ENCODE results near the gene IL12RB2.

Gene IL12RB2

GRCh38 chr1:67316180-67316902 is 8.7 kb downstream of the IL12RB2 start:
- Histone ChIP-seq H3K9ac (no peak overlapping the region), H3K36me3 (ENCODE audit: control insufficient read depth, insufficient read depth, low read length) (no peaks in the 10 kb centered on the region), H3K4me2 (ENCODE audit: low read length) (no peak overlapping the region), H2AFZ (no peak overlapping the region), H3K79me2 (no peaks in the 10 kb centered on the region), H3K9me3 (ENCODE audit: control insufficient read depth, low read length) (no peaks in the 10 kb centered on the region), H3K27me3 (ENCODE audit: control insufficient read depth, insufficient read depth, low read length) (no peaks in the 10 kb centered on the region), H3K27ac (no peak overlapping the region), H3K4me3 (ENCODE audit: low read depth, low read length) (no peak overlapping the region), H3K4me1 (no peaks in the 10 kb centered on the region)
- TF ChIP-seq, protein P1, sequence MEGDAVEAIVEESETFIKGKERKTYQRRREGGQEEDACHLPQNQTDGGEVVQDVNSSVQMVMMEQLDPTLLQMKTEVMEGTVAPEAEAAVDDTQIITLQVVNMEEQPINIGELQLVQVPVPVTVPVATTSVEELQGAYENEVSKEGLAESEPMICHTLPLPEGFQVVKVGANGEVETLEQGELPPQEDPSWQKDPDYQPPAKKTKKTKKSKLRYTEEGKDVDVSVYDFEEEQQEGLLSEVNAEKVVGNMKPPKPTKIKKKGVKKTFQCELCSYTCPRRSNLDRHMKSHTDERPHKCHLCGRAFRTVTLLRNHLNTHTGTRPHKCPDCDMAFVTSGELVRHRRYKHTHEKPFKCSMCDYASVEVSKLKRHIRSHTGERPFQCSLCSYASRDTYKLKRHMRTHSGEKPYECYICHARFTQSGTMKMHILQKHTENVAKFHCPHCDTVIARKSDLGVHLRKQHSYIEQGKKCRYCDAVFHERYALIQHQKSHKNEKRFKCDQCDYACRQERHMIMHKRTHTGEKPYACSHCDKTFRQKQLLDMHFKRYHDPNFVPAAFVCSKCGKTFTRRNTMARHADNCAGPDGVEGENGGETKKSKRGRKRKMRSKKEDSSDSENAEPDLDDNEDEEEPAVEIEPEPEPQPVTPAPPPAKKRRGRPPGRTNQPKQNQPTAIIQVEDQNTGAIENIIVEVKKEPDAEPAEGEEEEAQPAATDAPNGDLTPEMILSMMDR (IDR thresholded peaks at IDR 0.05), result no peak

- no peak overlapping the region for H3K27ac ChIP-seq
- no peaks in the 10 kb centered on the region for H3K36me3 ChIP-seq (ENCODE audit: control insufficient read depth, insufficient read depth, low read length)
- no peaks in the 10 kb centered on the region for H3K27me3 ChIP-seq (ENCODE audit: control insufficient read depth, insufficient read depth, low read length)
- no peak overlapping the region for H3K4me3 ChIP-seq (ENCODE audit: low read depth, low read length)
- TF ChIP-seq, protein P1 (IDR thresholded peaks at IDR 0.05), result no peak
- no peaks in the 10 kb centered on the region for H3K4me1 ChIP-seq
- no peak overlapping the region for H3K9ac ChIP-seq
- no peaks in the 10 kb centered on the region for H3K79me2 ChIP-seq
- H3K4me2 ChIP-seq (ENCODE audit: low read length), result no peak overlapping the region
- H3K9me3 ChIP-seq (ENCODE audit: control insufficient read depth, low read length), result no peaks in the 10 kb centered on the region
- no peak overlapping the region for H2AFZ ChIP-seq
Measured at GRCh38 chr1:67316918-67317317, 9.2 kb downstream of the IL12RB2 start.

- Histone ChIP-seq H3K9ac (no peak overlapping the region), H2AFZ (no peak overlapping the region), H3K79me2 (no peaks in the 10 kb centered on the region), H3K27me3 (ENCODE audit: control insufficient read depth, insufficient read depth, low read length) (no peaks in the 10 kb centered on the region), H3K9me3 (ENCODE audit: control insufficient read depth, low read length) (no peaks in the 10 kb centered on the region), H3K4me1 (no peaks in the 10 kb centered on the region), H3K4me3 (ENCODE audit: low read depth, low read length) (no peak overlapping the region), H3K4me2 (ENCODE audit: low read length) (no peak overlapping the region), H3K27ac (no peak overlapping the region), H3K36me3 (ENCODE audit: control insufficient read depth, insufficient read depth, low read length) (no peaks in the 10 kb centered on the region)
- TF ChIP-seq, protein P1 (IDR thresholded peaks at IDR 0.05), result no peak
Measured at GRCh38 chr1:67317803-67318202, 10.1 kb downstream of the IL12RB2 start.

DNA sequence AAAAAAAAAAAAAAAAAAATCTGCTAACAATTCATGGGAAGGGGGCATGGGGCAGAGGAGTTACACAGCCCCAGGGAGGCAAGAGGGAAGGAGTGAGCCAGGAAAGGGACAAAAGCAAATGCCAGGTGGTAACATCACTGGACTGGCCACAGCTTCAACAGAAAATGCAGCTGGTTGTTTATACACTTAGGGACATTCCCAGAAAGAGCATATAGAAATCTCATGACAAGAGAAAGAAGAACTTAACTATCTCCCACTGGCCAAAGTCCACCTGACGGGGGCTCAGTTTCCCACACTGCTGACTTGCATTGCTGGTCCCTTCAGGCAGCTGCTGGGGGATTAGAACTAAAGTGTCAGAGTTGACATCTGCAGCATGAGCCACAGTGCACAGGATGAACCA is 14.8 kb downstream of the IL12RB2 start:
- Histone ChIP-seq H3K9ac (no peak overlapping the region), H3K27ac (no peak overlapping the region), H3K27me3 (ENCODE audit: control insufficient read depth, insufficient read depth, low read length) (no peaks in the 10 kb centered on the region), H3K4me1 (no peaks in the 10 kb centered on the region), H2AFZ (no peak overlapping the region), H3K4me3 (ENCODE audit: low read depth, low read length) (no peak overlapping the region), H3K4me2 (ENCODE audit: low read length) (no peak overlapping the region), H3K79me2 (no peaks in the 10 kb centered on the region), H3K36me3 (ENCODE audit: control insufficient read depth, insufficient read depth, low read length) (no peaks in the 10 kb centered on the region), H3K9me3 (ENCODE audit: control insufficient read depth, low read length) (no peaks in the 10 kb centered on the region)
- TF ChIP-seq, protein P1 (IDR thresholded peaks at IDR 0.05), result no peak

DNA sequence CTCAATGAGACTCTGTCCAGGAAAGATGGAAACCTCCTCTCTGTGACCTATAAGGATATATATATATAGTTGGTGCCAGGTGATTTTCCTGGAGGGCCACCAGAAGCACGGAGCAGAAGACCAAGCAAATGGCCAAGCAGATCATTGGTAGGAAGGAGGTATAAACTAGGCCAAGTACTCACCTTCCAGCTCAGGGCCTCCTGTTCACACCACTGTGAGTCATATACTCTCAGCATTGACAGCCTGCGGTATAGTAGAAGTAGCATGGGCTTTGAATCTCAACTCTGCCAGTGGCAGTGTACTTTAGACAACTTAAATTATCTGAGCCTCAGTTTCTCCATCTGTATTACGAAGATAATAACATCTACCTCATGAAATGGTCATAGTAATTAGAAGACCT is 15.4 kb downstream of the IL12RB2 start:
- Histone ChIP-seq H3K4me1 (no peaks in the 10 kb centered on the region), H3K4me2 (ENCODE audit: low read length) (no peak overlapping the region), H3K36me3 (ENCODE audit: control insufficient read depth, insufficient read depth, low read length) (no peaks in the 10 kb centered on the region), H3K27ac (no peak overlapping the region), H3K9ac (no peak overlapping the region), H3K79me2 (no peaks in the 10 kb centered on the region), H2AFZ (no peak overlapping the region), H3K4me3 (ENCODE audit: low read depth, low read length) (no peak overlapping the region), H3K27me3 (ENCODE audit: control insufficient read depth, insufficient read depth, low read length) (no peaks in the 10 kb centered on the region), H3K9me3 (ENCODE audit: control insufficient read depth, low read length) (no peaks in the 10 kb centered on the region)
- TF ChIP-seq, protein P1 (IDR thresholded peaks at IDR 0.05), result no peak

All from parathyroid adenoma (tissue), 2 donors.